Large intestine (tissue), 12 donors: ENCODE data around the gene SLC11A2. TPM values are rescaled to one million over a fixed set of nuclear protein-coding genes. Genes with fewer than 3 reads are reported as not detected.

Source experiments
- DNase-seq, 2 donors: peaks; one replicate each; pipeline versions ENCODE4 v3.0.0 to v3.0.0-alpha.2; 2013
- H3K27ac ChIP-seq: one replicate; pipeline ENCODE4 v1.5.1; 2013; ENCODE audit warnings: low read length
- H3K27me3 ChIP-seq: 2 replicates; pipeline ENCODE4 v1.6.1; 2013; ENCODE audit warnings: low read length; ENCODE audit not compliant: control insufficient read depth, insufficient read depth
- H3K36me3 ChIP-seq: 2 replicates; pipeline ENCODE4 v1.6.1; 2013; ENCODE audit warnings: low read length; ENCODE audit not compliant: control insufficient read depth, insufficient read depth
- H3K4me1 ChIP-seq: one replicate; pipeline ENCODE4 v1.6.1; 2013; ENCODE audit warnings: low read length; ENCODE audit not compliant: control insufficient read depth, insufficient read depth
- H3K4me3 ChIP-seq: one replicate; pipeline ENCODE4 v1.5.1; 2013; ENCODE audit warnings: low read length
- H3K9me3 ChIP-seq: one replicate; pipeline ENCODE4 v1.6.1; 2013; ENCODE audit warnings: mild to moderate bottlenecking, low read depth, low read length, moderate library complexity; ENCODE audit not compliant: control insufficient read depth
- WGBS: methylation state at CpG from one replicate; pipeline ENCODE4 v1.1.5; 2013; ENCODE audit warnings: low lambda C conversion rate; ENCODE audit not compliant: insufficient coverage; 5-methylcytosine and 5-hydroxymethylcytosine counted together
- long read RNA-seq, 11 donors: transcript quantifications; one replicate each; lab custom pipeline, GENCODE V29; 2026
- polyA plus RNA-seq: library from polyadenylated mRNA; unstranded; fragments of 120-200 nt; gene quantifications from one replicate; pipeline ENCODE4 v1.2.1, GENCODE V29; 2013

SLC11A2 gene
- 73.1 TPM for polyA plus RNA-seq
- long read RNA-seq, donor 1, full-length matches to known transcripts = 4 of 37 reads
- long read RNA-seq, donor 1, partial matches to known transcripts = 21 of 37 reads
- long read RNA-seq, donor 1, other reads (novel, unspliced or antisense) = 12 of 37 reads
- long read RNA-seq, donor 2, full-length matches to known transcripts = 11 of 21 reads
- long read RNA-seq, donor 2, partial matches to known transcripts = 10 of 21 reads
- long read RNA-seq, donor 2, other reads (novel, unspliced or antisense) = 0 of 21 reads
- long read RNA-seq, donor 3 = 0 reads
- long read RNA-seq, donor 4 = 0 reads
- long read RNA-seq, donor 5, full-length matches to known transcripts = 2 of 2 reads
- long read RNA-seq, donor 5, partial matches to known transcripts = 0 of 2 reads
- long read RNA-seq, donor 5, other reads (novel, unspliced or antisense) = 0 of 2 reads
- long read RNA-seq, donor 6, full-length matches to known transcripts = 7 of 7 reads
- long read RNA-seq, donor 6, partial matches to known transcripts = 0 of 7 reads
- long read RNA-seq, donor 6, other reads (novel, unspliced or antisense) = 0 of 7 reads
- long read RNA-seq, donor 7, full-length matches to known transcripts = 4 of 17 reads
- long read RNA-seq, donor 7, partial matches to known transcripts = 13 of 17 reads
- long read RNA-seq, donor 7, other reads (novel, unspliced or antisense) = 0 of 17 reads
- long read RNA-seq, donor 8, full-length matches to known transcripts = 6 of 249 reads
- long read RNA-seq, donor 8, partial matches to known transcripts = 211 of 249 reads
- long read RNA-seq, donor 8, other reads (novel, unspliced or antisense) = 32 of 249 reads
- long read RNA-seq, donor 9, full-length matches to known transcripts = 8 of 15 reads
- long read RNA-seq, donor 9, partial matches to known transcripts = 7 of 15 reads
- long read RNA-seq, donor 9, other reads (novel, unspliced or antisense) = 0 of 15 reads
- long read RNA-seq, donor 10, full-length matches to known transcripts = 7 of 7 reads
- long read RNA-seq, donor 10, partial matches to known transcripts = 0 of 7 reads
- long read RNA-seq, donor 10, other reads (novel, unspliced or antisense) = 0 of 7 reads
- long read RNA-seq, donor 11, partial matches to known transcripts = 0 of 1 reads
- long read RNA-seq, donor 11, other reads (novel, unspliced or antisense) = 0 of 1 reads

DNA sequence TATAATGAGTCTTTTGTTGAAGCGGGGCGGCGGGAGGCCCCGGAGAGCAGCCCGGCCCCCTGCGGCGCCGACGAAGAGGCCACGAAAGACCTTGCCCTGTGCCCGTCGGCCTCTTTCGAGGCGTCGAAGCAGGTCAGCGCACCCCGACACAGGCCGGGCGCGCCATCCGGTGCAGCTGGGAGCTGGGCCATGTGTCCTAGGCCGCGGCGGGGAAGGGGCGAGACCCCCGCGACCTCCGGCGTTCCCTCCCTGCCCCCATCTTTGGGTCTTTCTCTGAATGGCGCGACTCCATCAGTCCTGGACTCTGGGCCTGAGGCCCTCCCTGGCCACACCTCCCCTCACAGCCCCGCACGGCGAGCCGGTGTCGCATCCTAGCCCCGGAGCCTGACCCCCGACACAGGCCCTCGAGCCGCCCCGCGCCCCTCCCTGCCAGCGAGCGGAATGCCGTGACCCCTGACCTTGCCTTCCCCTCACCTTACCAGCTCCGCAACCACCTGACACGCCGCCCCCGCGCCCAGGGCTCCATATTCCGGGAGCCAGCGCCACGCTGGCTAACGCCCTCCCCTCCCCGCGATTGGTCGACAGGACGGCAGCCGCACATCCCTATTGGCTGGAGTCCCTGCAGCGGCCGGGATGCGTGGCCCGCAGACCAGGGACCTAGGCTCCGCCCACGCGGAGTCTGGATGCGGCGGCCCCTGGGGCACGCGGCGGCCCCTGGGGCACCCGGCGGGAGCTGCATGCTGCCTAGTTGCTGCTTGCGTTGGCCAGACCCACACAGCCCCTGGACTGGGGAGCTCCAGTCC, at the start of gene SLC11A2:
TSS of gene SLC11A2 (minus strand) at position 549 of the 803 bp plus-strand sequence. CDS start 15,656 bp downstream, outside the sequence.
- Histone ChIP-seq H3K4me1 (peaks cover 50% of the 10 kb centered on the region), H3K36me3 (no peaks in the 10 kb centered on the region), H3K27me3 (no peaks in the 10 kb centered on the region), H3K9me3 (no peaks in the 10 kb centered on the region), H3K27ac (peak within 1 kb of the TSS; percentile 98), H3K4me3 (peak within 1 kb of the TSS; percentile 83)
- DNase-seq = peak; percentile 97 to 99
- WGBS = no CpG with 5 or more reads among the region's 74 CpGs

DNA sequence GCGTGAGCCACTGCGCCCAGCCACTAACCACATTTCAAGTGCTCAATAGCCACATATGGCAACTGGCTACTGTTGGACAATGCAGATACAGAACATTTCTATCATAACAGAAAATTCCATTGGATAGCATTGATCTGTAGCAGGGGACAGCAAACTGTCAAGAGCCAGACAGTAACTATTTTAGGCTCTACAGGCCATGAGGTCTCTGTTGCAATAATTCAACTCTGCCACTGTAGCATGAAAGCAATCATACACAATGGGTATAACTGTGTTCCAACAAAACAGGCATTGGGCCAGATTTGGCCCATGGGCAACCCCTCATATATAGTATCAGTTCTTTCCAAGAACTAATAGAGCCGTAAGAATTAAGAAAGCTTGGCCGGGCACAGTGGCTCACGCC, 49.2 kb upstream of the SLC11A2 start:
- no peaks in the 10 kb centered on the region for H3K27me3 ChIP-seq
- H3K4me1 ChIP-seq = no peaks in the 10 kb centered on the region
- peaks cover 24% of the 10 kb centered on the region for H3K36me3 ChIP-seq
- no peak overlapping the region for H3K4me3 ChIP-seq
- no peak for DNase-seq
- H3K9me3 ChIP-seq = no peaks in the 10 kb centered on the region
- H3K27ac ChIP-seq = no peak overlapping the region
- no CpG with 5 or more reads among the region's 5 CpGs for WGBS

GRCh38 chr12:51071663-51072062, 45.5 kb upstream of the SLC11A2 start:
- Histone ChIP-seq H3K4me1 (no peaks in the 10 kb centered on the region), H3K4me3 (no peak overlapping the region), H3K27me3 (no peaks in the 10 kb centered on the region), H3K27ac (no peak overlapping the region), H3K36me3 (peaks cover 43% of the 10 kb centered on the region), H3K9me3 (no peaks in the 10 kb centered on the region)
- WGBS = no CpG with 5 or more reads among the region's 2 CpGs
- no peak for DNase-seq

- peaks cover 52% of the 10 kb centered on the region for H3K36me3 ChIP-seq
- H3K9me3 ChIP-seq = no peaks in the 10 kb centered on the region
- H3K27ac ChIP-seq = peak overlapping the region; percentile 20
- H3K4me3 ChIP-seq = no peak overlapping the region
- no peaks in the 10 kb centered on the region for H3K4me1 ChIP-seq
- 86% methylated on average over 1 of the region's 3 CpGs for WGBS
- peak; percentile 63 to 73 for DNase-seq
- H3K27me3 ChIP-seq = no peaks in the 10 kb centered on the region
These were observed 43.8 kb upstream of the SLC11A2 start for GRCh38 chr12:51070004-51070403.

GRCh38 chr12:51067771-51068170, 41.6 kb upstream of the SLC11A2 start:
- no CpG with 5 or more reads among the region's 7 CpGs for WGBS
- H3K27me3 ChIP-seq = no peaks in the 10 kb centered on the region
- DNase-seq = no peak
- H3K27ac ChIP-seq = no peak overlapping the region
- peaks cover 58% of the 10 kb centered on the region for H3K36me3 ChIP-seq
- no peaks in the 10 kb centered on the region for H3K4me1 ChIP-seq
- no peak overlapping the region for H3K4me3 ChIP-seq
- no peaks in the 10 kb centered on the region for H3K9me3 ChIP-seq

- no CpG with 5 or more reads among the region's 4 CpGs for WGBS
- Histone ChIP-seq H3K4me1 (no peaks in the 10 kb centered on the region), H3K27me3 (no peaks in the 10 kb centered on the region), H3K4me3 (no peak overlapping the region), H3K9me3 (no peaks in the 10 kb centered on the region), H3K27ac (no peak overlapping the region), H3K36me3 (peaks cover 60% of the 10 kb centered on the region)
- no peak for DNase-seq
These were observed 41.0 kb upstream of the SLC11A2 start for GRCh38 chr12:51067229-51067628.

DNA sequence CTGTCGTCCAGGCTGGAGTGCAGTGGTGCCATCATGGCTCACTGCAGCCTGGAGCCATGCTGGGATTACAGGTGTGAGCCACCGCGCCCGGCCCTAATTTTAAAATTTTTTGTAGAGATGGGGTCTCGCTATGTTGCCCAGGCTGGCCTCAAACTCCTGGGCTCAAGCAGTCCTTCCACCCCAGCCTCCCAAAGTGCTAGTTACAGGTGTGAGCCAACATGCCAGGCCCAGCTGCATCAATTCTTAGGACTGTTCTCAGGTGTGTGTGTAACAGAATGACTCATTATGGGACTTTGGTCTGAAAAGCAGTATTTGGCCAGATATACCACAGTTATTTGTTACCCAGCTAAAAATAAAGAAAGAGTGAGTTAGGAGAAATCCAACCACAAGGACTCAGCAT, 39.3 kb upstream of the SLC11A2 start:
- H3K27ac ChIP-seq = no peak overlapping the region
- no peak overlapping the region for H3K4me3 ChIP-seq
- WGBS = no CpG with 5 or more reads among the region's 5 CpGs
- peaks cover 56% of the 10 kb centered on the region for H3K36me3 ChIP-seq
- no peaks in the 10 kb centered on the region for H3K9me3 ChIP-seq
- H3K4me1 ChIP-seq = no peaks in the 10 kb centered on the region
- H3K27me3 ChIP-seq = no peaks in the 10 kb centered on the region
- peak in 1 of 2 donors; percentile 46 for DNase-seq

DNA sequence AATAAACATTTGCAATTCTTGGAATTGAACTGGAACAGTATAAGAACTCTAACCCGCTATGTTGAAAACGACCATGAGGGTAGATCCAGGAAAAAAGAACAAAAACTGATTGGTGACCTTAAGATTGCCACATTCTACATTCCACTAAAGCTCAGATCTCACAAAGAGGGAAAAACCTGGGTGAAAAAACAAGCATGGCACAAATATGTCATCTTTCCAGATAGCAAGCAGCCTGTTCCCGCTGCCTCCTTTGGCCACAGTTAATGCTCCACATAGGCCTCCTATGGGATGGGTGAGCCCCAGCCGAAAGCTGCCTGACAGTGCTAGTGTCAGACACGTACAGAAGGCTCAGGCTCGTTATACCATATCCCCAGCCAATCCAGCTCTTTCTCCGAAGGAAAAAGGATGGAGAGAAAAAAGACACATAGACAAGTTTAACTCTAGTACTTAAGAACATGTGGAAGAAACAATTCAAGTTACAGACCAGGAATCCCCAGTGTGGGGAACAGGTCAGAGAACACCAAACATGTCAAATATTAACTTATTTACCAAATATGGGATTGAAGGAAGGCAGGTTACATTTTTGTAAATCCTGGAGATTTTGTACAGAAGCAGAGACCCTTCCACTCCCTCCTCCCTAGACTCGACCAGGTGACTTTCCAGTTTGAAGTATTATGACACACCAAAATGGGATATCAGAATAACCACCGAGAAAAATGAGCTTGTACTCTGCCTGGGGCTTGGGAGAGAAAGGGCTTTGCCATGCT, 36.6 kb upstream of the SLC11A2 start:
- peaks cover 74% of the 10 kb centered on the region for H3K36me3 ChIP-seq

DNA sequence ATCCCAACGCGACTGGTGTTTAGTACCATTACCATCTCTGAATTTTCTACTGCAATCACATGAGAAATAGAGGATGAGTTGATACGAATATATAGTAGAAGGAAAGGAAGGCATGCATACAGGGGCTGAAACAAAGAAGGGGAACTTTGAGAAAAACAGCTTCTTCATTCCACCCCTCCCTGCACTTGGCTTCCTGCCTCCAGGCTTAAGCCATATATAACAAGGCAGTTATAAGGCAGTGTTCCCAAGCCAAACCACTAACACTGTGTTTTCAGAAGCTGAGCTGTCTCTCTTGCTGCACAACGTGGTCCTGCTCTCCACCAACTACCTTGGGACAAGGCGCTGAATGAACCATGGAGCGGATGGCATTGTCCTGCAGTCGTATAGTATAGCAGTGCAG, 32.9 kb upstream of the SLC11A2 start:
- Histone ChIP-seq H3K4me1 (no peaks in the 10 kb centered on the region), H3K27ac (no peak overlapping the region), H3K27me3 (no peaks in the 10 kb centered on the region), H3K4me3 (no peak overlapping the region), H3K36me3 (peaks cover 80% of the 10 kb centered on the region), H3K9me3 (no peaks in the 10 kb centered on the region)
- no peak for DNase-seq
- no CpG with 5 or more reads among the region's 7 CpGs for WGBS

More for the DNA sequence above, 36.6 kb upstream of the SLC11A2 start:
- Histone ChIP-seq H3K4me1 (no peaks in the 10 kb centered on the region), H3K27me3 (no peaks in the 10 kb centered on the region), H3K9me3 (no peaks in the 10 kb centered on the region), H3K27ac (no peak overlapping the region), H3K4me3 (no peak overlapping the region)
- DNase-seq = no peak
- 100% methylated on average over 1 of the region's 9 CpGs for WGBS
